ENCODE data around the gene HOXD3. TPM values are rescaled to one million over a fixed set of nuclear protein-coding genes. Genes with fewer than 3 reads are reported as not detected.

HOXD3 gene
- total RNA-seq, 1 donor from 2014 or later = not detected

DNA sequence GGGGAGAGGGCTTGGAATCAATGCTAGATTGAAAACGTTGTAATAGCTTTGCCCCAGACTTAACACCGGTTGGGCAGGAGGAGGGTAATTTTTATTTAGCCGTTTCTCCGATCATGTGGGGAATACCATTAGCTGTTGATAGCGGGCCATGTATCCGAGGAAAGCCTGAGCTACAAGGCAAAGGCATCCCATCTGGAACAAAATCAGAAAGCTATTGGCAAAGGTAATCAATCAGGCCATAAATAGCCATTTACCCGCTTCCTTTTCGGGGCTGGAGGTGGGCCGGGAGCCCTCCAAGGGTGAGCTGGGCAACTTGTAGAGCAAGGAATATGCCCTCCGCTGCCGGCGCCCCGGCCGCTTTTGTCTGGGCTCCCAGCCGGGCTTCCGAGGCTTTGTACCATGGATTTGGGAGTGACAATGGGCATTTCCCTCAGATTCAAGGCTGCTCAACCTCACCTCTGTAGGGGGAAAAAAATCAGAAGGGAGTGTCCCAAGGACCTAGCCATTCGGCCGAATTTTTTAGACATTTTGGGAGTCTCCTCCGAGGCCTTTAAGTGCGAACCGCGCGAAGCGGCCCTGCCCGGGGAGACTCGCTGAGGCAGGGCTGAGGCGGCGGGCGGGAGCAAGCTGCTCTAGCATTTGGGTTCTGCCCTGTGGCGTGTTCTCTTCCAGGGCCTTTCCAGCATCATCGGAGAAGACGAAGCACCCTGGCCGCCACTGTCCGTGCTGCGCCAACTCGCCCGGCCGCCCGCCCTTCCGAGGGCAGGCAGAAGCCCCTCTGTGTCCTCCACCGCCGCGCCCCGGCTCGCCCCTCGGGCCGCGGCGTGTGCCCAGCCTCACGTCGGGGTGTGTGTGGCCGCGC is 35.7 kb upstream of the HOXD3 start:
- no peak for DNase-seq

- no peak for DNase-seq
Observed at GRCh38 chr2:176122052-176122682, 34.9 kb upstream of the HOXD3 start.

DNA sequence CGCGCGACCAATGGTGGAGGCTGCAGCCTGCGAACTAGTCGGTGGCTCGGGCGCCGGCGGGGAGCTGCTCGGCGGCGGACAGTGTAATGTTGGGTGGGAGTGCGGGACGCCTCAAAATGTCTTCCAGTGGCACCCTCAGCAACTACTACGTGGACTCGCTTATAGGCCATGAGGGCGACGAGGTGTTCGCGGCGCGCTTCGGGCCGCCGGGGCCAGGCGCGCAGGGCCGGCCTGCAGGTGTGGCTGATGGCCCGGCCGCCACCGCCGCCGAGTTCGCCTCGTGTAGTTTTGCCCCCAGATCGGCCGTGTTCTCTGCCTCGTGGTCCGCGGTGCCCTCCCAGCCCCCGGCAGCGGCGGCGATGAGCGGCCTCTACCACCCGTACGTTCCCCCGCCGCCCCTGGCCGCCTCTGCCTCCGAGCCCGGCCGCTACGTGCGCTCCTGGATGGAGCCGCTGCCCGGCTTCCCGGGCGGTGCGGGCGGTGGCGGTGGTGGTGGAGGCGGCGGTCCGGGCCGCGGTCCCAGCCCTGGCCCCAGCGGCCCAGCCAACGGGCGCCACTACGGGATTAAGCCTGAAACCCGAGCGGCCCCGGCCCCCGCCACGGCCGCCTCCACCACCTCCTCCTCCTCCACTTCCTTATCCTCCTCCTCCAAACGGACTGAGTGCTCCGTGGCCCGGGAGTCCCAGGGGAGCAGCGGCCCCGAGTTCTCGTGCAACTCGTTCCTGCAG is 34.3 kb upstream of the HOXD3 start, which contains the start of gene HOXD9:
Gene HOXD9 (plus strand): TSS at position 37 of the 728 bp plus-strand sequence. CDS start 50 bp downstream, at position 87.
- DNase-seq = no peak

DNA sequence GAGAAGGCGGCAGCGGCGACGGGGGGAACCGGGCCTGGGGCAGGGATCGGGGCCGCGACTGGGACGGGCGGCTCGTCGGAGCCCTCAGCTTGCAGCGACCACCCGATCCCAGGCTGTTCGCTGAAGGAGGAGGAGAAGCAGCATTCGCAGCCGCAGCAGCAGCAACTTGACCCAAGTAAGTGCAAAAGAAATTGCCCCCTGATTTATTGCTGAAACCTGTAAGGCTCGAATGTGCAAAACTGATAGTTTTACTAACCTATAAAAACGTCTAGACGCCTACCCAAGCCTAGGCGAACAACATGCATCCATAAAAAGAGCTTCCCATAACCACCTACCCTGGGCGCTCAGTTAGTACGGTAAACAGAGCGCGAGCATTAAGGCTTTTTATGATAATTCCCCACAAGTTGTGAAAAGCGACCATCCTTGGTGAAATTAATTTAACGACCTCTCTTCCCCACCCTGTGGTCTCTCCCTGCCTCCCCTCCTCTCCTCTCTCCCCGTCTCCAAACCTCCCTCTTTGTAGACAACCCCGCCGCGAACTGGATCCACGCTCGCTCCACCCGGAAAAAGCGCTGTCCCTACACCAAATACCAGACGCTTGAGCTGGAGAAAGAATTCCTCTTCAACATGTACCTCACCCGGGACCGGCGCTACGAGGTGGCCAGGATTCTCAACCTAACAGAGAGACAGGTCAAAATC is 33.5 kb upstream of the HOXD3 start:
- no peak for DNase-seq

- DNase-seq = no peak
Observed at GRCh38 chr2:176124110-176124946, 32.8 kb upstream of the HOXD3 start.

DNA sequence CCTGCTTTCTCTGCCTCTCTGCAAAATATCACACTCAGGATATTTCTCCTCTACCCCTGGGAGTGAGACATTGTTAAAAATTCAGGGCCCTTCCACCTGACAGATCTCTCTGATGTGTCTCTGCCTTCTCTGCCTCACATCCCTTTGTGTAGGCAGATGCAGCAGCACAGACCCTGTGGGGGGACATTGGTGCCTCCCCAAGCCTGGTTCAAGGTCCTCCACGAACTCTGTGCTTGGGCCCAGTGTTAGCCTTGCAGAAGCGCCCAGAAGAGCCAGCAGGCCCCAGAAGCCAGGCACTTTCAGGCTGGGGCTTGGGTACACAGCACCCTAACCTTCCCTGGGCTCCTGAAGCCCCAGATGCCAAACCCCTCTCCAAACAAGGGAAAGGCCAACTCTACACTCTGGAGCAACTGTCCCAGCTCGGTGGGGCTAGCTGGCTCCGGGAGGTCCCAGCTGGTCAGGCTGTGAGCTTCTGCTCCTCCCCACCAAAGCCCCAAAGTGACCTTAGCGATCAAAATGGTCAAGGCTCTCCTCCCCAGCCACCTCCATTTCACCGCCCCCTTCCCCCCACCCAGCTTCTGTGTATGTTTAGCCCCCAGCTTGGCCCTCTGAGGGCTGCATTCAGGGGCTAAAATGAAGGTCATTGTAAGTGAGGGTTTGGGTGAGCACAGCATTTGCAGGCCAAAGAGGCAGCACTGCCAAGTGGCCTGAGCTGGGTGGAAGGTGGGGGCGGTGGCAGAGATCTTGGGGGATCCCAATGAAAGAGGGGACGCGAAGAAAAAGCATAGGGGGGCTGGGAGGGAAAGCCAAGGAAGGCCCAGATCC is 31.9 kb upstream of the HOXD3 start:
- no peak for DNase-seq

GRCh38 chr2:176125772-176126054 is 31.4 kb upstream of the HOXD3 start:
- no peak for DNase-seq

- DNase-seq = peak; percentile 9
Observed at GRCh38 chr2:176126929-176127773, 30.0 kb upstream of the HOXD3 start.

DNA sequence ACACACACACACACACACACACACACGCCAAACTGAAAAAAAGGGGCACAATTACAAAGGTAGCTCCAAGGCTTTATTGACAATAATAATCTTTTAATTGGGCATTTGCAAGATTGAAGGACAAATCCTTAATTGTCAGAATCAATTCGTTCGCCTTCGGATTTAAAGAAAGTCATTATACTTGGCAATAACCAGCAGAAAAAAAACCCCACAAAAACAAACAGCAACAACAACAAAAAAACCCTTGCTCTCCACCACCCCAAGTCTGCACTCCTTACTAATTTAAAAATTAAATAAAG is 29.4 kb upstream of the HOXD3 start:
- DNase-seq = no peak

- DNase-seq = no peak
Observed at GRCh38 chr2:176128172-176128981, 28.7 kb upstream of the HOXD3 start.

- DNase-seq = no peak
Observed at GRCh38 chr2:176128982-176129796, 27.9 kb upstream of the HOXD3 start, which contains the start of gene HOXD8. Gene HOXD8 (plus strand): TSS chr2:176129705. CDS start chr2:176130367, 662 bp downstream.

GRCh38 chr2:176129813-176130146 is 27.3 kb upstream of the HOXD3 start:
- DNase-seq = no peak

- no peak for DNase-seq
Observed at GRCh38 chr2:176130147-176130956, 26.8 kb upstream of the HOXD3 start.

- DNase-seq = no peak
Observed at GRCh38 chr2:176130957-176131847, 25.9 kb upstream of the HOXD3 start.

- DNase-seq = no peak
Observed at GRCh38 chr2:176131848-176132158, 25.3 kb upstream of the HOXD3 start.
